Neural cell (in vitro differentiated cells): Measurements from ENCODE around the gene PIGT. TPM values are rescaled to one million over a fixed set of nuclear protein-coding genes. Genes with fewer than 3 reads are reported as not detected.
A peak's percentile ranks its signal among the peaks of the same experiment; 100 is the strongest.
"Not testable (repeated sequence)": the region's sequence is repeated elsewhere in the genome, so short reads cannot be mapped to it uniquely, and the experiment has no call there.

Source experiments
- H2AFZ ChIP-seq: fragments of 200-600, 300-800 bp; sonication (generic), shearing (Covaris generic); 2 replicates; pipeline ENCODE4 v1.6.0; 2014; ENCODE audit warnings: low read depth, mild to moderate bottlenecking, antibody characterized with exemption, low read length, moderate library complexity
- H3F3A ChIP-seq: fragments of 200-600 bp; shearing (Covaris generic); 2 replicates; pipeline ENCODE4 v1.6.1; 2016; ENCODE audit warnings: mild to moderate bottlenecking, moderate library complexity, mixed read lengths, antibody characterized with exemption, low read length; ENCODE audit not compliant: insufficient read depth, poor library complexity, severe bottlenecking
- H3K27ac ChIP-seq: fragments of 200-600, 300-800 bp; sonication (generic), shearing (Covaris generic); 2 replicates; pipeline ENCODE4 v1.5.1; 2014; ENCODE audit warnings: mild to moderate bottlenecking, low read length, moderate library complexity
- H3K27me3 ChIP-seq: fragments of 300-800, 200-600 bp; sonication (generic), shearing (Covaris generic); 2 replicates; pipeline ENCODE4 v1.6.0; 2014; ENCODE audit warnings: mild to moderate bottlenecking, low read depth, low read length, moderate library complexity; ENCODE audit not compliant: insufficient read depth
- H3K36me3 ChIP-seq: fragments of 300-800, 200-600 bp; sonication (generic), shearing (Covaris generic); 2 replicates; pipeline ENCODE4 v1.5.1; 2014; ENCODE audit warnings: mild to moderate bottlenecking, antibody characterized with exemption, low read length, moderate library complexity; ENCODE audit not compliant: insufficient read depth
- H3K4me2 ChIP-seq: fragments of 300-800, 200-600 bp; sonication (generic), shearing (Covaris generic); 2 replicates; pipeline ENCODE4 v1.6.0; 2014; ENCODE audit warnings: mild to moderate bottlenecking, low read length
- H3K4me3 ChIP-seq: fragments of 300-800, 200-600 bp; sonication (generic), shearing (Covaris generic); 2 replicates; pipeline ENCODE4 v1.5.1; 2014; ENCODE audit warnings: mild to moderate bottlenecking, low read length, moderate library complexity
- H3K79me2 ChIP-seq: fragments of 200-600 bp; shearing (Covaris generic); replicated peaks from 2 replicates; pipeline ENCODE4 v1.6.0; 2014; ENCODE audit warnings: mild to moderate bottlenecking, low read length, moderate library complexity; ENCODE audit not compliant: insufficient read depth
- H3K9ac ChIP-seq: fragments of 300-800, 200-600 bp; sonication (generic), shearing (Covaris generic); 2 replicates; pipeline ENCODE4 v1.6.1; 2016; ENCODE audit warnings: mild to moderate bottlenecking, low read length, mixed read lengths
- H3K9me2 ChIP-seq: fragments of 200-600 bp; shearing (Covaris generic); 2 replicates; pipeline ENCODE4 v1.6.1; 2016; ENCODE audit warnings: mild to moderate bottlenecking, low read length, mixed read lengths; ENCODE audit not compliant: insufficient read depth
- H3K9me3 ChIP-seq: fragments of 200-600, 300-800 bp; sonication (generic), shearing (Covaris generic); 2 replicates; pipeline ENCODE4 v1.6.1; 2016; ENCODE audit warnings: mild to moderate bottlenecking, mixed run types, low read length, moderate library complexity, mixed read lengths
- H4K20me1 ChIP-seq: fragments of 200-600 bp; shearing (Covaris generic); 2 replicates; pipeline ENCODE4 v1.6.1; 2016; ENCODE audit warnings: mild to moderate bottlenecking, mixed run types; ENCODE audit not compliant: insufficient read depth
- CTCF ChIP-seq: fragments of 450-650 bp; IDR thresholded peaks from 2 replicates; pipeline ENCODE4 v1.5.1; 2014; ENCODE audit warnings: antibody characterized with exemption, mild to moderate bottlenecking, moderate library complexity; ENCODE audit not compliant: poor library complexity, severe bottlenecking
- EP300 ChIP-seq: fragments of 450-650 bp; conservative IDR thresholded peaks from 2 replicates; pipeline ENCODE4 v1.6.1; 2014; ENCODE audit warnings: antibody characterized with exemption, mild to moderate bottlenecking, moderate library complexity; ENCODE audit not compliant: poor library complexity, severe bottlenecking
- EZH2 ChIP-seq: fragments of 200-600, 300-800 bp; shearing (Covaris generic), sonication (generic); IDR thresholded peaks from 2 replicates; pipeline ENCODE4 v1.6.1; 2014; ENCODE audit warnings: antibody characterized with exemption, low read length, borderline replicate concordance, mild to moderate bottlenecking; ENCODE audit not compliant: insufficient read depth, poor library complexity, severe bottlenecking
- MXI1 ChIP-seq: fragments of 450-650 bp; conservative IDR thresholded peaks from 2 replicates; pipeline ENCODE4 v1.6.1; 2014; ENCODE audit warnings: antibody characterized with exemption, mild to moderate bottlenecking; ENCODE audit not compliant: poor library complexity, severe bottlenecking
- POLR2AphosphoS5 ChIP-seq: IDR thresholded peaks from 2 replicates; pipeline ENCODE4 v1.6.1; 2012
- RAD21 ChIP-seq: fragments of 450-650 bp; conservative IDR thresholded peaks from 2 replicates; pipeline ENCODE4 v1.6.1; 2014; ENCODE audit warnings: antibody characterized with exemption, mild to moderate bottlenecking, moderate library complexity
- SMC3 ChIP-seq: fragments of 450-650 bp; conservative IDR thresholded peaks from 2 replicates; pipeline ENCODE4 v1.6.1; 2014; ENCODE audit warnings: antibody characterized with exemption, mild to moderate bottlenecking, moderate library complexity; ENCODE audit not compliant: poor library complexity
- TAF1 ChIP-seq: IDR thresholded peaks from 2 replicates; pipeline ENCODE4 v1.6.1; 2012; ENCODE audit warnings: low read depth
- polyA plus RNA-seq: library from polyadenylated mRNA; depleted of rRNA; stranded (reverse); fragments of >200 nt; gene quantifications from 2 replicates; pipeline ENCODE4 v1.2.3, GENCODE V29; 2014
- TF ChIP-seq, protein P1 (sequence below): IDR thresholded peaks from 2 replicates; pipeline ENCODE4 v1.6.1; 2012; ENCODE audit warnings: borderline replicate concordance

Gene PIGT
- polyA plus RNA-seq, 1 donor from 2014 or later = 24.3 TPM

GRCh38 chr20:45470262-45470931, 54.5 kb downstream of the PIGT start:
- Histone ChIP-seq H3K9me3 (no peaks in the 10 kb centered on the region), H3K9ac (peak overlapping the region; percentile 29), H3K4me2 (no peak overlapping the region), H3K27ac (no peak overlapping the region), H3K9me2 (no peaks in the 10 kb centered on the region), H2AFZ (no peak overlapping the region), H3K79me2 (no peaks in the 10 kb centered on the region), H4K20me1 (no peaks in the 10 kb centered on the region), H3F3A (no peaks in the 10 kb centered on the region), H3K27me3 (peaks cover 30% of the 10 kb centered on the region), H3K4me3 (peak overlapping the region; percentile 56), H3K36me3 (no peaks in the 10 kb centered on the region)
- TF ChIP-seq EZH2 = no peak
- TF ChIP-seq SMC3 = no peak
- TF ChIP-seq RAD21 = no peak
- TF ChIP-seq, protein P1, sequence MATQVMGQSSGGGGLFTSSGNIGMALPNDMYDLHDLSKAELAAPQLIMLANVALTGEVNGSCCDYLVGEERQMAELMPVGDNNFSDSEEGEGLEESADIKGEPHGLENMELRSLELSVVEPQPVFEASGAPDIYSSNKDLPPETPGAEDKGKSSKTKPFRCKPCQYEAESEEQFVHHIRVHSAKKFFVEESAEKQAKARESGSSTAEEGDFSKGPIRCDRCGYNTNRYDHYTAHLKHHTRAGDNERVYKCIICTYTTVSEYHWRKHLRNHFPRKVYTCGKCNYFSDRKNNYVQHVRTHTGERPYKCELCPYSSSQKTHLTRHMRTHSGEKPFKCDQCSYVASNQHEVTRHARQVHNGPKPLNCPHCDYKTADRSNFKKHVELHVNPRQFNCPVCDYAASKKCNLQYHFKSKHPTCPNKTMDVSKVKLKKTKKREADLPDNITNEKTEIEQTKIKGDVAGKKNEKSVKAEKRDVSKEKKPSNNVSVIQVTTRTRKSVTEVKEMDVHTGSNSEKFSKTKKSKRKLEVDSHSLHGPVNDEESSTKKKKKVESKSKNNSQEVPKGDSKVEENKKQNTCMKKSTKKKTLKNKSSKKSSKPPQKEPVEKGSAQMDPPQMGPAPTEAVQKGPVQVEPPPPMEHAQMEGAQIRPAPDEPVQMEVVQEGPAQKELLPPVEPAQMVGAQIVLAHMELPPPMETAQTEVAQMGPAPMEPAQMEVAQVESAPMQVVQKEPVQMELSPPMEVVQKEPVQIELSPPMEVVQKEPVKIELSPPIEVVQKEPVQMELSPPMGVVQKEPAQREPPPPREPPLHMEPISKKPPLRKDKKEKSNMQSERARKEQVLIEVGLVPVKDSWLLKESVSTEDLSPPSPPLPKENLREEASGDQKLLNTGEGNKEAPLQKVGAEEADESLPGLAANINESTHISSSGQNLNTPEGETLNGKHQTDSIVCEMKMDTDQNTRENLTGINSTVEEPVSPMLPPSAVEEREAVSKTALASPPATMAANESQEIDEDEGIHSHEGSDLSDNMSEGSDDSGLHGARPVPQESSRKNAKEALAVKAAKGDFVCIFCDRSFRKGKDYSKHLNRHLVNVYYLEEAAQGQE = no peak
- no peak for TF ChIP-seq CTCF
- no peak for TF ChIP-seq TAF1
- no peak for TF ChIP-seq POLR2AphosphoS5
- TF ChIP-seq MXI1 = no peak
- TF ChIP-seq EP300 = no peak

GRCh38 chr20:45470937-45471336, 55.0 kb downstream of the PIGT start:
- H3K9ac ChIP-seq = peak overlapping the region; percentile 29

DNA sequence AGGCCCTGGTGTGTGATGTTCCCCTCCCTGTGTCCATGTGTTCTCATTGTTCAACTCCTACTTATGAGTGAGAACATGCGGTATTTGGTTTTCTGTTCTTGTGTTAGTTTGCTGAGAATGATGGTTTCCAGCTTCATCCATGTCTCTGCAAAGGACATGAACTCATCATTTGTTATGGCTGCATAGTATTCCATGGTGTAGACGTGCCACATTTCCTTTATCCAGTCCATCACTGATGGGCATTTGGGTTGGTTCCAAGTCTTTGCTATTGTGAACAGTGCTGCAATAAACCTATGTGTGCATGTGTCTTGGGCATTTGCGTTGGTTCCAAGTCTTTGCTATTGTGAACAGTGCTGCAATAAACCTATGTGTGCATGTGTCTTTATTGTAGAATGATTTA, 56.3 kb downstream of the PIGT start:
- not testable (repeated sequence) for H3K9ac ChIP-seq, H3K79me2 ChIP-seq, H3K27ac ChIP-seq, H3K9me2 ChIP-seq, H3K4me2 ChIP-seq, H4K20me1 ChIP-seq, H3F3A ChIP-seq, H3K36me3 ChIP-seq, H3K9me3 ChIP-seq, H3K4me3 ChIP-seq, H2AFZ ChIP-seq
- H3K27me3 ChIP-seq = peaks cover 30% of the 10 kb centered on the region

More at GRCh38 chr20:45470937-45471336, 55.0 kb downstream of the PIGT start:
- Histone ChIP-seq H3K4me3 (peak overlapping the region; percentile 56), H3K4me2 (no peak overlapping the region), H3K9me3 (no peaks in the 10 kb centered on the region), H3K27me3 (peaks cover 30% of the 10 kb centered on the region), H3K27ac (no peak overlapping the region), H4K20me1 (no peaks in the 10 kb centered on the region), H2AFZ (no peak overlapping the region), H3K9me2 (no peaks in the 10 kb centered on the region), H3K36me3 (no peaks in the 10 kb centered on the region), H3F3A (no peaks in the 10 kb centered on the region), H3K79me2 (no peaks in the 10 kb centered on the region)
- TF ChIP-seq RAD21 (peak; percentile 20), EZH2 (no peak), CTCF (no peak)
